GM12801 (cell line): ENCODE measurements around the gene IRF2BP2.

Source experiments
- CTCF ChIP-seq: IDR thresholded peaks from one replicate; pipeline ENCODE4 v1.5.1; 2011; ENCODE audit warnings: control low read depth; ENCODE audit not compliant: insufficient read length; ENCODE audit errors: extremely low read depth

IRF2BP2 gene

DNA sequence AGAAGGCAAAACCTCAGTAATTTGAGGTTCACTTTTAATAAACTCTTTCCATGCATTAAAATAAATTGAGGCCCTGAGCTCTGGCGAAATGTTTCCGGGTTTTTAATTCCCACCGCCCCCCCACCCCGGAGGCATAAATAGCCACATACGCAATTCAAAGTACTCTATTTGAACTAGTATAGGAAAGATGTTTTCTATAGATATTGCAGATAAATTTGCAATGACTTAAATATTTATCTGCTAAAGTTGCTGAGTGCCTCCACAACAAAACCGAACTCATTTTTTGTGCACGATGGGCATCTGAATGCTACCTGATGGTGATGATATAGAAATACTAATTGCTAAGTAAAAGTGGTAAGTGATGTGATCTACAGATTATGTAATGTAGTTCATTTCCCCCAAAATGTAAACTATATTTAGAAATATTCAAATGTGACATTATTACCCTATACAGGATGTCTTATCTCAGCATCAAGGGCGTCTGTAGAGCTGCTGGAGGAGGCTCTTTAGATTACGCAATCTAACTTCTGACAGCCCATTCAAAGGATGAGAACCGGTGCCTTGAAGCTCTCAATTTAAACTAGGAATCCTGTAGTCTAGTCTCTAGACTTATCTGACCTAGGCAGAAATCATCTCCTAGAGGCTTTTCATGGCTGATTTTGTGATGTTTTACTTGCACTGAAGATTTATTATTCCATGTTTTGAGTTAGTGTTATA is 8.5 kb downstream of the IRF2BP2 start:
- no peak for TF ChIP-seq CTCF

DNA sequence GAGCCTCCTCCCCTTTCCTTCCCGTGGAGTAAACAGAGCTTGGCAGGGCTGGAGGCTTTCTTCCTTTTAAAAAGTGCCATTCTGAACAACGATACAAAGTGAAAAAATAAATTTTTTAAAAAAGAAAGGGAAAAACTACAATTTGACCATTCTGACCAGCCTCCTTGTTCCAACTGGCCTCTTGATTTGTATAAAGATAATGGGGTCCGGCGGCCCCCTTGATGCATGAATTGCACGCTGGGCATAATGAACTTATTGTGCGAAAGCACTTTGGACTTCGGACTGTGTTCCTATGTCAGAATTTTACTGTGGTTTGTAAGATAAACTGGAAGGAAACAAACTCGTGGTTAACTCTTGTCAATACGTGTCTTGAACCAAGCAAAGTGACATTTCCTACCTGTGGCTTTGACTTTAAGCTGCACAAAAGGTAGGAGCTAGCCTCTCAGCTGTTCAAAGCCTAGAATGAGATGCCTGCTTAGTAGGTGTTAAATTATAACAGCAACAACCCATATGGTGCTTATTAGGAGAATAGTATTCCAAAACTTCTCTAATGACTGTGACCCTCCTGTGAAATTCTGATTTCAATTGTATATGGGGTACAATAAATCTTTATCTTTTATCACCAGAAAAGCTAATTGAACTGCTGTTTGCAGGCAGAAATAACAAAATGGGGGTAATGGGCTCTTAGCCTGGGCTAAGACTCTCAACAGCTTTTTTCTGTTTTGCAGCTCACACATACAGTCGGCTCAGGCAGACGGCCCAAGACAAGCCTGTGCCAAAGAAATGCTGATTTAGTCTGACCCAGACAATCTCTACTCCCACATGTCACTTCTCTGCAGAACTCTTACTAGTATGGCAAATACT is 9.3 kb downstream of the IRF2BP2 start:
- TF ChIP-seq CTCF = no peak

DNA sequence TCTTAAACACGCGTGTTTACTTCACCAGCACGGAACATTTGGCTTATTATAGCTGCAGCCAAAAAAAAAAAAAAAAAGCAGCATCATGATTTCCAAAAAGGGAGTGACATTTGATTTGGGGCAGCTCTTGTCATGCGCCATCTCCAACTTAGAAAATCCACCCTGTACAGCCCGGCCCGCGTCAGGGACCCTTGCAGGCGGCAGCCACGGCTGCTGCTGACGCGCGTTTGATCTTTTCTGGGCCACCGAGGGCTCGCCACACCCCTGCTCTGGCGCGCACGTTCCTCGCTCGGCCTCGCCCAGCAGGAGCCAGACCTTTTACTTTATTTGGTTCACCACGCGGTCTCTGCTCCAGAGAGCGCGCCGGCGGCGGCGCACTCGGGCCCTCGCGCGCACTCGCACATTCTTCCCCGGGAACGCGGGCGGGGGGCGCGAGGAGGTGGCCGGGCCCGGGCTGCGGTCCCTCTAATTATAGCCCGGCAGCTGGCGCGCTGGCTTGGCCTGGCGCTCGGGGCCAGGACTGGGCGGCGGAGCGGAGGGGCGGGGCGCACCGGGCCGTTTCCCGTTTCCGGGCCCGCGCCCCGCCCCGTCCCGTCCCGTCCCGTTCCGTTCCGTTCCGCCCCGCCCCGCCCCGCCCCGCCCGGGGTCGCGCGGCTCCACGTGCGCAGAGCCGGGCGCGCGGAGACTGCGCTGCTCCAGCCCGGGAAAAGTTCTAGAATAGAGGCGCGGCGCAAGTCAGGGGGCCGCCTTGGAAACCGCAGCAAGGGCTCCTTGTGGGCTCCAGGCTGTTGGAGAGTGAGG is 10.2 kb downstream of the IRF2BP2 start:
- no peak for TF ChIP-seq CTCF

DNA sequence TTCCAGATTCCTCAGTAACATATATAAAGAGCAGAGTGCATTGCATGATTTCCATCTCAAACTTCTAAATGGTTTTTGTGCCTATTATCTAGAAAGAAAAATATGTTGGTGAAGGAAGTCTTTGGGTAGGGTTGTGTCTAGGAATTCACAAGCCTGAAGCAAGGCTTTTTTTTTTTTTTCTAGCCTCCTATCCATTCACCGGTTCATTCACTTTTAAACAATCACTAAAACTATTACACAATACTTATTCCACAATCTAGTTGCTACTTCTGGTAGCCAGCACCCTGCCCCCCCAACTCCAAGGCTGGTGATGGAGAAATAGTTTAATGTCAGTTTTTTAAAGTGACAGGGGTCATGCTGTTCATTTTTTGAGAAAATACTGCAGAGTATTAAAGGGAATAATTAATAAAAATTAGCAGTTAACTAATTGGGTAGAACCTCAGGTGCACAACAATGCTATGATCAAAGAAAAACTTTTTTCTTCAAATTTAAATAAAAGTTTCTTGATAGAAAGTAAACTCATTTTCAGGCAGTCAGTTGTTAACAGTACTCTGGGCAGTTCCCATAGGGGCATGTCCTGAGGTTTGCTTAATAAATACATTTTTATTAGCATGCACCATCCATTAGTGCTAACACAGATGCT is 10.9 kb downstream of the IRF2BP2 start:
- TF ChIP-seq CTCF = no peak

DNA sequence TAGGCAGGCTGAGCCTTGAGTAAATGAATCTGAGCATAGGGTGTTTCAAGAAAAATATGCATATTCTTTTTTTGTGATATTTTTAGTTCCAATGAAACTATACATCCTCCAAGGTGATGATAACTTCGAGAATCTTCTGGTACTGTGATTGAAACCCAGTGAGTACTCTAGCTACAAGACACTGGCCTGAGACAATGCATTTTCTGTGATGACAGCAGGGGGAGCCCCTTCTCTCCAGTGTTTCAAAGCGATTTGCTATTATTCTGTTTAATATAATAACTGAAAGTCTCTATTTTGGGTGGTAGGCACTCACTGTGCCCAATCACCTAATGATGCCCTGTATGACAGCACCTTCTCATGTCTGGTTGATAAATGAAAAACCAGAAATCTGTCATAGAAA is 12.1 kb downstream of the IRF2BP2 start:
- no peak for TF ChIP-seq CTCF

- no peak for TF ChIP-seq CTCF
Observed at GRCh38 chr1:234595899-234596298, 14.1 kb downstream of the IRF2BP2 start.
